ENCODE measurements around the gene TWNK.
A peak's percentile ranks its signal among the peaks of the same experiment; 100 is the strongest.

The TWNK gene

DNA sequence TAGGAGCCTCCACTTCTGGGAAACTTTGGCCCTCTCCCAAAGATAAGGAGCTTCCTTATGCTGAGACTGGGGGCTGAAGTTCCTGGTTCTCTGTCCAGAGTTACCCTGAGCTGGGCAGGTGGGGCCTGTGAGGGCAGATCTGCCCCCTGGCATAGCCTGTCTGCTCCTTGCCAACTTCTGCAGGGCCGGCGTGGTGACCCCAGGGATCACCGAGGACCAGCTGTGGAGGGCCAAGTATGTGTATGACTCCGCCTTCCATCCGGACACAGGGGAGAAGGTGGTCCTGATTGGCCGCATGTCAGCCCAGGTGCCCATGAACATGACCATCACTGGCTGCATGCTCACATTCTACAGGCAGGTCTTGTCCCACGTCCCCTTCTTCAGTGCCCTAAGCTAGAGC, 48.0 kb downstream of the TWNK start:
- no peaks in the 10 kb centered on the region for H3K27me3 Mint-ChIP-seq
- no peak overlapping the region for H3K4me3 Mint-ChIP-seq
- H3K9me3 Mint-ChIP-seq = no peaks in the 10 kb centered on the region
- H3K4me1 Mint-ChIP-seq = peaks cover 23% of the 10 kb centered on the region
- H3K36me3 Mint-ChIP-seq = peaks cover 29% of the 10 kb centered on the region
- H3K27ac Mint-ChIP-seq = no peak overlapping the region
- no peak for ATAC-seq

DNA sequence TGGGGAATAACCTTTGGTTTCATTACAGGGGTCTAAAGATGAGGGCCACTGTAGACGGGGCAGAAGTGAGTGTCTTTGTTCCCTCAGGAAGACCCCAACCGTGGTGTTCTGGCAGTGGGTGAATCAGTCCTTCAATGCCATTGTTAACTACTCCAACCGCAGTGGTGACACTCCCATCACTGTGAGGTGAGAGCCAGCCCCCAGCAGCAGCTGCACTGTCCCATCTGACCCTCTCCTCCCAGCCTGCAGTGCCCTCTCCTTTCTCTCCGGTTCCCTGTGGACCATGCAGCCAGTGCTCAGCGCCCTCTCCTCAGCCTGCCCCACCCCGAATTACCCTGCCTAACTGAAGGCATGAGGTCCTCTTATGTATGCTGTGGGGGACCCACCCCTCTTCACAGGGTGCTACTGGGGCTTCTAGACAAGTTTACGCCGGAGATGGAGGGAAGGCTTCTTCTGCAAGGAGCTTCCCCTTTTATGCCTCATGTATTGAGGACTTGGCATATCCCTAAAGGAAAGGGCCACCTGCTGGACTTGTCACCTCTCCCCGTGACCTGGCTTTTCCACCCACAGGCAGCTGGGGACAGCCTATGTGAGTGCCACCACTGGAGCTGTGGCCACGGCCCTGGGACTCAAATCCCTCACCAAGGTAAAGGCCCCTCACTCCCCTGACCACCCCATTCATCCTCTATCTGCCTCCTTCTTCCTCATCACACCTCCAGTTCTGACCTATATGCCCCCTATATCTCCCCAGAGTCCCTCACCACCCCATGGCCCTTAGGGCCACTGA, 48.8 kb downstream of the TWNK start:
- ATAC-seq = no peak
- Mint-ChIP-seq H3K27ac (no peak overlapping the region), H3K4me1 (peaks cover 21% of the 10 kb centered on the region), H3K36me3 (peaks cover 29% of the 10 kb centered on the region), H3K4me3 (no peak overlapping the region), H3K9me3 (no peaks in the 10 kb centered on the region), H3K27me3 (no peaks in the 10 kb centered on the region)

GRCh38 chr10:101036726-101037125, 49.4 kb downstream of the TWNK start:
- peaks cover 21% of the 10 kb centered on the region for H3K4me1 Mint-ChIP-seq
- H3K27me3 Mint-ChIP-seq = no peaks in the 10 kb centered on the region
- H3K27ac Mint-ChIP-seq = no peak overlapping the region
- no peak for ATAC-seq
- H3K9me3 Mint-ChIP-seq = no peaks in the 10 kb centered on the region
- H3K36me3 Mint-ChIP-seq = peaks cover 29% of the 10 kb centered on the region
- no peak overlapping the region for H3K4me3 Mint-ChIP-seq

- Mint-ChIP-seq H3K9me3 (no peaks in the 10 kb centered on the region), H3K4me3 (no peak overlapping the region), H3K36me3 (peaks cover 29% of the 10 kb centered on the region), H3K4me1 (peaks cover 23% of the 10 kb centered on the region), H3K27me3 (no peaks in the 10 kb centered on the region), H3K27ac (no peak overlapping the region)
- no peak for ATAC-seq
These were observed 51.1 kb downstream of the TWNK start for GRCh38 chr10:101038484-101038883.

- H3K4me3 Mint-ChIP-seq = no peak overlapping the region
These were observed 52.7 kb downstream of the TWNK start for GRCh38 chr10:101040061-101040460.

DNA sequence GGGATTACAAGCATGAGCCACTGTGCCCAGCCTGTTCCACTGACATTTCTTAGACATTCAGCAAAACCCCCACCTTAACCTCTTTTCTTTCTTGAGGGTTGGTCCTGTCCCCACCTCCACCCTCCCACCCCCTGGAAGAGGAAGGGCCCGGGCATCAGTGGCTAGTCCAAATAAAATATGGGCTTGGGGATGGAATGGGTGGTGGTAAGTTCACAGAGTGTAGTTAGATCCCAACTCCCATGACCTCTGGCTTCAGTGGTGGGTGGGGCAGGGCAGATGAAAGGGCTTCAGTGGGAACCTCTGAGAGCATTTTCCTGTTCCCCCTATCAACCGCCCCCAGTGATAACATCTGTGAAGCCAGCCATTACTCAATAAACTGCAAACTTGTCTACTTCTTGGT, 53.5 kb downstream of the TWNK start:
- Mint-ChIP-seq H3K27me3 (peaks cover under 1% of the 10 kb centered on the region), H3K36me3 (peaks cover 28% of the 10 kb centered on the region), H3K27ac (no peak overlapping the region), H3K4me1 (peaks cover 25% of the 10 kb centered on the region), H3K9me3 (no peaks in the 10 kb centered on the region), H3K4me3 (no peak overlapping the region)
- ATAC-seq = no peak

More at GRCh38 chr10:101040061-101040460, 52.7 kb downstream of the TWNK start:
- peaks cover 29% of the 10 kb centered on the region for H3K36me3 Mint-ChIP-seq
- H3K27me3 Mint-ChIP-seq = no peaks in the 10 kb centered on the region
- H3K27ac Mint-ChIP-seq = no peak overlapping the region
- H3K4me1 Mint-ChIP-seq = peaks cover 25% of the 10 kb centered on the region
- no peaks in the 10 kb centered on the region for H3K9me3 Mint-ChIP-seq
- ATAC-seq = no peak

GRCh38 chr10:101041252-101041761, 54.0 kb downstream of the TWNK start:
- peak; percentile 83 for ATAC-seq
- H3K27me3 Mint-ChIP-seq = peaks cover 5% of the 10 kb centered on the region
- no peak overlapping the region for H3K27ac Mint-ChIP-seq
- H3K36me3 Mint-ChIP-seq = peaks cover 24% of the 10 kb centered on the region
- H3K9me3 Mint-ChIP-seq = no peaks in the 10 kb centered on the region
- no peak overlapping the region for H3K4me3 Mint-ChIP-seq
- H3K4me1 Mint-ChIP-seq = peaks cover 25% of the 10 kb centered on the region

- H3K27ac Mint-ChIP-seq = peak overlapping the region; percentile 95
- H3K36me3 Mint-ChIP-seq = peaks cover 16% of the 10 kb centered on the region
- peak overlapping the region; percentile 94 for H3K4me3 Mint-ChIP-seq
- H3K4me1 Mint-ChIP-seq = peaks cover 25% of the 10 kb centered on the region
- no peaks in the 10 kb centered on the region for H3K9me3 Mint-ChIP-seq
- ATAC-seq = no peak
- peaks cover 13% of the 10 kb centered on the region for H3K27me3 Mint-ChIP-seq
These were observed 54.8 kb downstream of the TWNK start for GRCh38 chr10:101042118-101042517.

- peak overlapping the region; percentile 94 for H3K4me3 Mint-ChIP-seq
- peak overlapping the region; percentile 95 for H3K27ac Mint-ChIP-seq
- peaks cover 25% of the 10 kb centered on the region for H3K4me1 Mint-ChIP-seq
- H3K36me3 Mint-ChIP-seq = peaks cover 9% of the 10 kb centered on the region
- no peaks in the 10 kb centered on the region for H3K9me3 Mint-ChIP-seq
- ATAC-seq = peak; percentile 96
- H3K27me3 Mint-ChIP-seq = peaks cover 20% of the 10 kb centered on the region
These were observed 55.5 kb downstream of the TWNK start for GRCh38 chr10:101042667-101043362.

DNA sequence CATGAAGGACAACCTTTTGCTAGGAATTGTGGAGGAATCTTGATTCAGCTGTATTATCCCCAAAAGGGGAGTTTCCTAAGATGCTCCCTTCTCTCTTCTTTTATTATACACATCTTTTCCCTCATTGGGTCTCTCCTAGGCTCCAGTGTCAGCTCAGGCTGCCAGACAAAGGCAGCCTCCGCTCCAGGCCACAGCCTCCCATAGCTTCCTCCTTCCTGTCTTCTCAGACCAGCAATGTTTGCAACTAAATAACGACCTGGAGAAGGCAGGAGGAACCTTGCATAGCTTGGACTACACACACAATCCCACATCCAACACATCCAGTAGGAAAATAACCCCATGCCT, 56.0 kb downstream of the TWNK start:
- Mint-ChIP-seq H3K27ac (peak overlapping the region; percentile 95), H3K36me3 (peaks cover 4% of the 10 kb centered on the region), H3K27me3 (peaks cover 25% of the 10 kb centered on the region), H3K9me3 (no peaks in the 10 kb centered on the region), H3K4me3 (peak overlapping the region; percentile 94), H3K4me1 (peaks cover 28% of the 10 kb centered on the region)
- no peak for ATAC-seq

All from stimulated activated memory B cell treated with anti-CD40 and anti-IgM and Interleukin-4, amounts not matched to agents 10 μg/mL and 1 μg/mL and 100 μg/mL, for 72 hours (primary cell).